ENCODE data around the gene TRPM3.
"Not testable (repeated sequence)": the region's sequence is repeated elsewhere in the genome, so short reads cannot be mapped to it uniquely, and the experiment has no call there.

The TRPM3 gene

DNA sequence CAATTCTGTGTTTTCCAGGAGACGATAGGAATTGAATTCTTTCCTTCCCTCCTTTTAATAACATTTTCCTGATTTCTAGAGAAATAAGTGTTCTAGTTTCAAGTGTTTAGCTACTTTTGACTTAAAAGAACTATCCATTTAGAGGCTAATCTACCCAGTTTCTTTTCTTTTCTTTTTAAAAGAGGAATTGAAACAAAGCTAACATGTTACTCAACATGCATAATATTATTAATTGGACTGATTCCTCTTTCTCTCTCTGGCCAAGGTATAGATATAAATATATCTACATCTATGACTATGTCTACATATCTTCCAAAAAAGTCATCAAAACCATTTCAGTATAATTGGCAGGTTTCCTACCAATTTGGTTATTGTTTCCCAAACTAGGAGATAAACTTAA lies 309.8 kb downstream of the TRPM3 start:
- no peak for DNase-seq

DNA sequence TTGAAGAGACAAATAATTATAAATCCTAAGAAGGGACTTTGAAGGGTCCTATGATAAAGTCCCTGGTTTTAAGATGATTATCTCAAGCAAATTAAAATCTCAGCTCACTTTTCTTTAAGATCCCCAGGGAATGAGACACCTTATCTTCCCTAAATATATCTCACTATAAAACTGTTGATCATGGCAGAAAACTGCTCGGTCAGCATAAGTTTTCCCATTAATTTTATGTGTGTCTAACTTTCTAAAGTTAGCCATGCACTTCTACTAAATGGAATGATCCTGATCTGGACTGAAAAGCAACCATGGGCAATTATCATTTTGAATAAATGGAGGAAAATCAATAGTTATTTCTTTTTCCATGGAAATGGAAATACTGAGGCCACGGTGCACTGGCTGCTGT lies 314.5 kb downstream of the TRPM3 start:
- no peak for DNase-seq

DNA sequence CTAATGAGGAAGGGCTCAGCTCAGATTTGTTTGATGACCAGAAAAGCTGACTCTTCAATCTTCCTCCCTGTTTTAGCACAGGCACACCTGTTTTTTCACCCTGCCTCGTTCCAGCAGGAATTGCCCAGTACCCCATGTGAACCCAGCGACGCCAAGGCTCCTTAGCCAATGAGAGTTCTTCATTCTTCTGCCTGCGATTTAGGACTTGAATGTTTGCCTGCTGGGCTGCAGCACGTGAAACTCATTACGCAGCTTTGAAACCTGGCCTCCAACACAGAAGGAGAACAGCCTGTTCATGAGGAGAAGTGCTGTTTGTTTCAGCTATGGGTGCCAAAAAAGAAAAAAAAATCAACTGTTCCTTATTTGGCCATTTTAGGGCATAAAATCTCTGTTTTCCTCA lies 315.5 kb downstream of the TRPM3 start:
- DNase-seq = no peak

DNA sequence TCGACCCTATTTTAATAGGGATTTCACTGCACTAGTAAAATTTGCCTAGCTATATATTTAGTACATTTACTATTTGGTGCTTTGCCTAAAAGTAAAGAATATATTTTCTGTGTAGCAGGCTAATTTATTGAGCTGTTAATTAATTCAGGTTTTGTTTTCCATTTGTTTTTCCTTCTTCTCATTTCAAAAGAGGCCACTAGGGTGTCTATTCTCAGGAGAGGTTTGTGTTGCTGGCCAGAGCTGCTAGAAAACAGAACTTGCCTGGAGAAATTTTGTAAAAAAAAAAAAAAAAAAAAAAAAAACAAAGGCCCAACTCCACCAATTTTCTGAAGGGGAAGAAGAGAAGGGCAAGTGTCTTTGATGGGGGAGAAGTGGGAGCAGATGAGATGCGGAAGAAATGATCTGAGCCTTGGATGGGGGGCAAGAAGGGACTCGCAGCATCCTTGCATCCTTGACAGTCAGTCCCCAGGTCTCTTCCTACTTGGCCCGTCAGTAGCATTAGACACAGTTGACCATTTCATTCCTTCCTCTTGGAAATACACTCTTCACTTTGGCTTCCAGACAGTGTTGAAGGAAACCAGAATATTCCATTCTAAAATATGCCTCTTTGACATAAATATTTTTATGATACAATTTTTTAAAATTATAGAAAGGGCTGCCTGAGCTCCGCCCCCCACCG lies 318.5 kb downstream of the TRPM3 start:
- no peak for DNase-seq

DNA sequence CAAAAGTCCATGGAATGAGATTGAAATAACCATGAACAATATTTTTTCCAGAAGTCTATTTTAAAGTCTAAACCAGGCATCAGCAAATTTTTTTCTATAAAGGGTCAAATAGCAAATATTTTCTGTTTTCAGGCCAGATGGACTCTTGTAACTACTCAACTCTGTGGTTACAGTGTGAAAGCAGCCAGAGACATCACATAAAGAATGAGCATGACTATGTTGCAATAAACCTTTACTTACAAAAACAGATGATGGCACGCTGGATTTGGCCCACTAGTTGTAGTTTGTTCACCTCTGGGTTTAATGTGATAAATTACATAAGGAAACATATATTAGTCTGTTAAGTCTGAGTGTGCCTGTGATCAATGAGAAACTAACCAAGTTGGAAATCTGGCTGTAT lies 319.2 kb downstream of the TRPM3 start:
- no peak for DNase-seq

DNA sequence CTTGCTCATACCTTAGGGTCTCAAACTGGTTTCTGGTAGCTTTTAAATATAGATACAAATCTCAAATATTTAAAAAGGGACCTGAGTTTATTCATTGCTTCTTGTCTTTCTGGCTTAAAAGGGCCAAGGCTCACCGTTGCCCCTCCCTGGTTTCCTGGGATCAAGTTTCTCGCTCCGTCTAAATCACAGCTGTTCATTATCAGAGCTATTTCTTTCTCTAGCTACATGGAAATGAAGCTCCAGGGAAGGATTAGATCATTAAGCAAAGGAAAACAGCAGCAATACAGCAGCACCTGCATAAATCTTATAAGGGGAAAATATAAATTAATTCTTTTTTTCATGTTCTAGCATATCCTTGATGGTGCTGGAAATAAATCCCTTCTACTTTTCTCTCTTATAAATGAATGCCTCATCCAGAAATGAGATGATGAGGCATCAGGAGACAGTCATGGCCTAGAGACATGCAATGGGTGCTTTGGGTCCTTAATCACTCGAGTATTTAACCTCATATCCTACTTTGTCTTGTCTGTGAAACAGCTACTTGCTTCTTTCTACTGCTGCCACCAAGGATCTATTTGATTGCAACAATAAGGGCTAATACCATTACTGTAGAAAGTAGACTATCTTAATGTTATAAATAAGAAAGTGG lies 320.1 kb downstream of the TRPM3 start:
- no peak for DNase-seq

DNA sequence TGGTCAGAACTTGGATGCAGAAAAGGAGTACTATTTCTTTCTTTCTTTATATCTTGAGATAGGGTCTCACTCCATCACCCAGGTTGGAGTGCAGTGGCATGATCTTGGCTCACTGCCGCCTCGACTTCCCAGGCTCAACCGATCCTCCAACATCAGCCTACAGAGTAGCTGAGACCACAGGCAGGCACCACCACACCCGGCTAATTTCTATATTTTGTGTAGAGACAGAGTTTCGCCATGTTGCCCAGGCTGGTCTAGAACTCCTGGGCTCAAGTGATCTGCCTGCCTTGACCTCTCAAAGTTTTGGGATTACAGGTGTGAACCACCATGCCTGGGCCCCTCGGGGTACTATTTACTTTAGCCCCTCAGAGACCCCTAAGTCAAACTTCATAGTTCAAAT lies 323.4 kb downstream of the TRPM3 start:
- no peak for DNase-seq

DNA sequence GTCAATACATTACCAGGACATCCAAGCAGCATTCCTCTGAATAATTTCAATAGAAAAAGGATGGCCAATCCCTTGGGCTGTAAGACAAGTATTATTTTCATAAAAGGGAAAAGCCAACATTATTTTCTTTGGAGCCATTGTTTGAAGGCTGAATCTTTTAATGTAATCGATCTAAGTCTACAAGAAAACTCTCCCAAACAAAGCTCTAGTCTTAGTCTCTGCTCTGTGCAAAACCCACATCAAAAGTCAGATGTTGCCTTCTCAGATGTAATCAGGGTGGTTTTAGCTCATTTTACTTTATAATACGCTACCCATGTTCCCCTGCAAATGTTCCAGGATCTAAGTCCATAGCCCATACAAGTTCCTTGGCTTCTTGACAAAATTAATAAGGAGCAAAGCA lies 325.6 kb downstream of the TRPM3 start:
- DNase-seq = no peak

DNA sequence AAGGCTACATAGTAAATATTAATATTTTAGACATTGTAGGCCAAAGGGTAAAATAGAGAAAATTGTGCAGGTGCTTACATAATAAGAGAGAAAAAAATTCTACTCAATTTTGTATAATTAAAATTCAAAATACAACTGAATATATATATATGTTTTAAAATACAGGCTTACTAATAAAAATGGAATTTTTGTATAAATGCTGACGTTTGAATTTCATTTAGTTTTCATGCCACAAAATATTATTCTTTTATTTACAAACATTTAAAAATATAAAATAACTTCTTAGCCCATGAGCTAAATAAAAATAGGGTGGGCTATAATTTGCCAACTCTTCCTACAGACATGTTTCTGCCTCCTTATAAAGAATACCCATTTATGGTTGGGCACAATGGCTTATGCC lies 328.6 kb downstream of the TRPM3 start:
- DNase-seq = no peak

DNA sequence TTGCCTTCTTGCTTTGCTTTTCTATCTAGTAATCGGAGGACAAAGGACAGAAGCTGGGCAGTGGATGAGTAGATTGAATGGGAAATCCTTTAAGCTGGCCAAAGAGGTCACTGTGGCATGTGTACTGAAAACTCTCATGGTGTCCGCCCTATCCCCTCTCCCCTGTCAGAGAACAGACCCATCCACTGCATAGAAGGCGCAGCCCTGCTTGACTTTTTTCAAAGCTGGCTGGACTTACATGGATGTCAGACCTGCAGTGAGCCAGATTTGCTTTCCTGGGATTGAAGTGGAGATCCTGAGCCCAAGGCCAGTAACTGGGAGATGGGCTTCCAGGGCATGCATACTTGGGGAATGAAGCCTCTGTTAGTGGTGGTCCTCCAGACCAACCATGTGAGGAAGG lies 329.5 kb downstream of the TRPM3 start:
- no peak for DNase-seq

DNA sequence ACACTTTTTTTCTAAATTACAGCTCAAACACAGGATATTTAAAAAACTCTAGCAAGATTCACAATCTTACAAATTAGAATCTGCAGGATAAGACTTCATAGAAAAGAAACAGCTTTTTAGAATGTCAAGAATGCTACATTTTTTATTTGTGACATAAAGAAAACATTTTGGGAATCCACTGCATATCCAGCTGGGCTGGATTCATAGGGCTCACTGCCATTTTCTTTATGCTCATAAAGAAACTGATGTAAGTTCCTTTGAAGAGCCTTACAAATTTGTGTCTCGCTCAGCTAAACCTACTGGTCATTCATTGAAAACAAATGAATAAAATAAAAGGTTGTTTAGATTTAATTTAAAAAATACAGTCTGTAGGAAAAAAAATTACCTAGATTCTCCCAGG lies 332.3 kb downstream of the TRPM3 start:
- DNase-seq = no peak

DNA sequence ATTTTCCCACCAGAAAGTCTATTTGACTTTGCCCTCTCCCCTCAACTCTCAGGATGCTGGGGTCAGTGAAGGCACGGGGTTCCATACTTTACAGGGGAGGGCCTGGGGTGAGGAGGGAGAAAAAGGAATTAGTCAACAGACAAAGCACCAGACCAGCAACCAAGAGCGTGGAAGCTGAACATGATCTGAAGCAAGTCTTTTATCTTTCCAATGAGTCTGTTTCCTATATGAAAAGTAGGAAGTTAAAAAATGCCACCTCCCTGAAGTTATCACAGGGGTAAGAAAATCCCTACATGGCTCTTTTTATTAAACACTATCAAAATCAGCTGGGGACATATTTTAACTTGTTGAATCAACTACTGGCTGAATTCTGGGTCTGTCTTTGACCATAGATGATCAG lies 337.0 kb downstream of the TRPM3 start:
- no peak for DNase-seq

DNA sequence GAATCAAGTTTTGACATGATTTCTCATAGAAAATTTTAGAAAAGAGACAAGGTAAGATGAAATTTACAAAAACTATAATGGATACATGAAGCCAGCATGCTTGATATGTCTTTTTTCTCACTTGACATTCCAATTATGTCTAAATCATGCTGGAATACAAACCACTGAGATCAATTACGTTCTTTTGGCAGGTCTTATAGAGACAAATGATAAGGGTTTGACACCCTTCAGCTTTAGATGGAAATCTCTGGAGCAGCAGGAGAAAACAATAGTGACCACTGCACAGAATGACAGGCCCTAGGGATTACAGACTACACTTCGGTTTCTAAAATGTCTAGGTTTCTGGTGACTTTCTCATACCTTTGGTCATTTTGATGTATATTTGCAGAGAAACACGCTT lies 342.9 kb downstream of the TRPM3 start:
- DNase-seq = no peak

DNA sequence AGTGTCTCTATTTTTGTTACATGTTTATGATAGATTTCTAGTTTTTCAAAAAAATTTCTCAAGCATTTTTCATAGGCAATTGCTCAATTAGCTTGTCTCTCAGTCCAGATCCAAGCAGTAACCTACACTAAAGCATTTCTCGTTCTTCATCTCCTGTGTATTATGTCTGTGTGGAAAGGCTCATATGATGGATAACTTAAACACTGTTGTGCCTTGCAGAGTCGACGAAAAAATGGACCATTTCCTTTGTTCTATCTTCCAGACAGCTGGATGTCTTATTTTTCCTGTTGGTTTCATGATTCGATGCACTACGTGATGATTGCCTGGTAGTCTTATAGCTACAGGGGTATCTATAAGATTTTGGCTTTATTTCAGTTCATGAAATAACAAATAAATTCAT lies 347.8 kb downstream of the TRPM3 start:
- DNase-seq = no peak

DNA sequence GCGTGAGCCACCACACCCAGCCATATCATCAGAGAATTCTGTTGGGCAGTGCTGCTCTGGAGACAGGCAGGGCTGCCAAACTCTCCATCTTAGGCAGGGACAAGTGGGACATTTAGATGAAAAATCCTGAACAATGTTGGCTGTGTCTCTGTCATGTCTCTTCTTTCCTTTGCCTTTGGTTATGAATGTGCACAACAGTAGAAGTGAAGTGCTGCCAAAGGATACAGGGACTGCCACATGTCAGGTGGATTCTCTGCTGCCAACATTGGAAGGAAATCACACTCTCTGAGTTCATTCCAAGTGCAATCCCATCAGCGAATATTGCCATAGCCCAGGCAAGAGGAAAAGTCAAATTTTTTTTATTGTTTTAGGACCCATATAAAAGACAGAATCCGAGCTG lies 348.8 kb downstream of the TRPM3 start:
- no peak for DNase-seq

DNA sequence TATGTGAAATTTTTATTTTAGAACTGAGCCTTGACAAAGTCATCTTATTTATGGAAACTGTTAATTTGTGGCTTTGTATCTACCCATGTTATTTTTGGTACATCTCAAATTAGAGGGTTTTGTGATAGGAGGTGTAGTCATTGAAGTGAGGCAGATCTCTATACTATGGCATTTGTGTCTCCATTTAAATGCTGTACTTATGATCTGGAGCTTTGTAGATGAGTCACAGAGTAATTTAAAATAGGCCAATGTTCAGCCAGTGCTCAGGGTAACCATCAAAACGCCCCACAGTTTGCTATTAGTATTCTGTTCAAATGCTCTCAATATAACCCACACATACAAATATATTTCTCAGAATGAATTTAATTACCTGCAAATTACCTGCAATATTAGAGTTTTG lies 355.5 kb downstream of the TRPM3 start:
- DNase-seq = no peak

DNA sequence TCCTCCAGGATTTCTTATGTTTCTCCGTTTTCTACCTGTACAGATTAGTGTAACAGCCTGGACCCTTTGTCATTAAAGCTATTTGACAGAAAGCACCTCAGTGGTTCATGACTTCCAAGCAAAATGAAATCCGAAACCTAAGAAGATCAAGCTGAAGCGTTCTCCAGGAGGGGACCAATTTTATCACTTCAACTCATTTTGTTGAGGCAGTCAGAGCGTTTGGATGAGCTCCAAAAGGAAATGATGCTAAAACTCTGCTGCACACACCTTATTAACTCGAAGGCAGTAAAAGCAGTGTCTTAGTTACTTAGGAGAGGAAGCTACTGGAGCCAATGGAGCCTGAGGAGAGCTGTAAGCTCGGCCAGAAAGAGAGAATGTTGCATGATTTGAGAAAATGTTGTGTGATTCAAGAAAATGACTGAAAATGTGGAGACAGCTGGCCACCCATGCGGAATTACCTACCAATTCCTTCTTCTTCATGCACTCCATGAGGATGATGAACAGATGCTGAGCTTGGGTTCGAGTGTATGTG lies 360.2 kb downstream of the TRPM3 start:
- no peak for DNase-seq

DNA sequence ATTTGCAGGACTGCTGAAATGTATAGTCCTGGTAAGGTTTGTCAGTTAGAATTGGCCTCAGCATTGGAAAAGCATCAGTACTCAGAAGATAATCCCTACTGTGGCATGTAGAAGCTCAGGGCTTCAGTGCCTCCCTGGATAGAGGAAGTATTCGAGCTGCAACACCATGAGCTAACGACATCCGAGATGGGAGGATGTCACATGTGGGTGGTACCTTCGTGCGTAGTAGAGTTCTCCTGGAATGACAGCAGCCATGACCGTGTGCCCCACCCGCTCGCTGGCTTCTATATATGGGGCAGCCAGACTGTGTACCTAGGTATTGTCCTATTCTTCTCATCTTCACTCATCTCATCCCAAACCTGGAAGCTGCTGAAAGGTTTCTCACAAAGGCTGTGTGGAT lies 361.2 kb downstream of the TRPM3 start:
- DNase-seq = no peak

DNA sequence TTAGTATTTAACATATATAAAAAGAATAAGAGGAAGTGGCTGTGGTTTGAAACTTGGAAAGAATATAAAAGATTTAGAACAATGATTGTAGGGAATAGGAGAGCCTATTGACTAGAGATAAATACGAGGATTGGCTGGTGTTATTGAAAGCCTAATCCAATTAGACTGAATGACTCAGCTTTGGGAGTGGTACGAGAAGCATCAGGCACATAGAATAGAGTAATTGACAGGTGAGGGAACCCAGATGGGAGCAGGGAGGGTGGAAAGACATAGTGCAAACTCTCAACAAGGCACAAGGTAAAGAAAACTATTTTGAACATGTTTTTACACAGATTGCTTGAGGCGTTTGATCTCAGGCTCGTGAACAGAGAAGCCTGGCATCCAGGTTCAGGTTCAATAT lies 368.1 kb downstream of the TRPM3 start:
- DNase-seq = no peak

DNA sequence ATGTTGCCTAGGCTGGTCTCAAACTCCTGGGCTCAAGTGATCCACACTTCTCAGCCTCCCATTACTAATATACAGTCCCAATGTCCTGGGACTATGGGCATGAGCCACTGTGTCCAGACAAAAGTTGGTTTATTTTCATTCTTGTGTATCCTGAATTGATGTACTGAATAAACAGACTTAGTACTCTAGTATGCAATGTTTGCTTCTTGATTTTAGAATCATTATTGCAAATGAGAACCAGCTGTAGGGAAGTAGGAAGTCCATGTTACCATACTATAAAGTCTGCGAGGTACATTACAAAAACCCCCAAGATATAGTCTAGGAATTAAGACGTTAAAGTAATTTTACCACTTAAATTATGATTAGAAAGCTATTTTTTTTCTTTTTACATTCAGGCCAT lies 372.4 kb downstream of the TRPM3 start:
- no peak for DNase-seq

DNA sequence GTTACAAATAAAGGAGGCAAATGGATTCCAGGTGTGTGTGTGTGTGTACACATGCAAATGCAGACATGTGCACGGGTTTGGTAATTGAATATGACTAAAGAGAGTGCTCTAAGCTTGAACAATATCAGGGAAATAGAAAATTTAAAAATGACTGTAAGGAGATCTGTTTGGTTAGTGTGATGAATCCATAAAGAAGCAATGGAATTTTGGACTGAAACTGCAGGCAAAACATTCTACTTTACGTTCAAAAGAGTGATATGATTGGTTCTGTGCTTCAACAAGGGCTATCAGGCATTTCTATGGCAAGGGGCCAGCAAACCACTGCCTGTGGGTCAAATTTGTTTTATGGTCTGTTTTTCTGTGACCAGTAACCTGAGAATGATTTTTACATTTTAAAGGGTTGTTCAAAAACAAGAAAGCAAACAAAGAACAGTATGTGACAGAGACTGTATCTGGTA lies 374.1 kb downstream of the TRPM3 start:
- DNase-seq = no peak

DNA sequence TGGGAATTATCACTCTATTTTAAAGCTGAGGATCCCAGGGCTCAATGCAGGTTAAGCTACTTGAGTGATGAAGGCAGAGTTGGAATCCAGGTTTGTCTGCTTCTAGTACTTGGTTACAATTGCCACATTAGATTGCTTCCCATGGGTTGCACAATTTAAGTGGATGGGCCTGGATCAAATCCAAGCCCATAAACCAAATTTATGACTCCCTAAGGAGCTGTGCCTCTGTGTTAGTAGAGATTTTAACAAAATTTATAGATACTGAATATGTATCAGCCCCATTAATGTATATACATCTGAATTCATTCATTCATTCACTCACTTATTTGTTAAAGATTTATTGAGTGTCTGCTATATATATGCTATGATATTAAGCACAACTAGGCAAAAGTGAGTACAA lies 374.7 kb downstream of the TRPM3 start:
- DNase-seq = no peak

DNA sequence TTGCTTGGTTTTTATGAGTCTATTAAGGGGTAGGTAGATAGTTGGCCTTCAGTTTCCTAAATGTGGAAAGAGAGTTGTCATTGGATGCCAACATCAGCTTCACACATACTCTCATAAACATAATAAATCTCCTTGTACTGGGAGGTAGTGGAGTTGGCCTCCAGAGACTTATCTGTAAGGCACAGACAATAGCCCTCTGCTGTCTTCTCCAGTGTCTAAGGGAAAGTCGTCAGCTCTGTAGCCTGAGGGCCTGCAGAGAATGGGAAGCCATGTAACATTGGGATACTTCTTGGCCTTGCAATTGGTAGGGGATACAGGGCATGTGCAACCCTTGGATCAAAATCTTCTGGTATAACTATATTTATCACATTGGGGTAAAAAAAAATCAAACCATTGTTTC lies 375.1 kb downstream of the TRPM3 start:
- no peak for DNase-seq

DNA sequence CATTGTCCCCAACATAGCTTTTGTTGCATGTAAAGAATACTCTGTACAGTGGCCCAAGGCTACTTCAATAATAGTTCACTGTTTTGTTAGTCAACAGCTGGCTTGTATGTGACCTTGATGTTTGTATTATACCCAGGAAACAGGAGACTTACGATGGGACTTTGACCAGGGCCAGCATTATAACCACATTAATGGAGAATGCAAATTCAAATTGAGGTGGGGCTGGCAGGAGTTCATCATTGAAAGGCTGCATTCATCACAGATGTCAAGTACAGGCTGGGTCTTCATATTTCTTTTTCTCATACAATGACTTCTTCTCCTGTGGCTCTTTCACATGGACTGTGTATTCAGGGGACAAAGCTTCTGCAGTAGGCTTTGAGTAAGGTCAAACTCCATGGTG lies 396.6 kb downstream of the TRPM3 start:
- not testable (repeated sequence) for DNase-seq

DNA sequence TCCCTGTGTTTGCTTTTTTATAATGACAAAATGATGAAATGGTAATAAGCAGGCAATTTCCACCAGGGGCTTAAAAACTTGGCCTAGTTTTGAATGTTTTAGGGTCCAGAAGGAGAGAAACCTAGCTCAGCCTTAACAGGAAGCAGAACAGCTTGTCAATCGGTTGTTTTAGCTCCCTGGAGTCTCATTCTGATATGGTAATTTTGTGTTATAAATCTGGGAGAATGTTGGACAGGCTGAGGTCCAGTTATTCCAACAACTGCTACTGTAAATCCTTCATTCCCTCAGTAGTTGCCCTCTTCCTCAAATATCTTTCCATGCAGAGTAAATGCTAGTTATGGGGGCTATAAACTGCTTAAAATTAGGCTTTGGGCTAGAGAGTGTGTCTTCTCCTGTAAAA lies 397.4 kb downstream of the TRPM3 start:
- not testable (repeated sequence) for DNase-seq

Measured in DMS79 (cell line).